GDM1 (cell line): ENCODE data around the gene AP1S1.
"Not testable (repeated sequence)": the region's sequence is repeated elsewhere in the genome, so short reads cannot be mapped to it uniquely, and the experiment has no call there.

Source experiments
- DNase-seq: peaks from one replicate; lab custom pipeline; 2025; lab: John Stamatoyannopoulos, UW

AP1S1 gene

DNA sequence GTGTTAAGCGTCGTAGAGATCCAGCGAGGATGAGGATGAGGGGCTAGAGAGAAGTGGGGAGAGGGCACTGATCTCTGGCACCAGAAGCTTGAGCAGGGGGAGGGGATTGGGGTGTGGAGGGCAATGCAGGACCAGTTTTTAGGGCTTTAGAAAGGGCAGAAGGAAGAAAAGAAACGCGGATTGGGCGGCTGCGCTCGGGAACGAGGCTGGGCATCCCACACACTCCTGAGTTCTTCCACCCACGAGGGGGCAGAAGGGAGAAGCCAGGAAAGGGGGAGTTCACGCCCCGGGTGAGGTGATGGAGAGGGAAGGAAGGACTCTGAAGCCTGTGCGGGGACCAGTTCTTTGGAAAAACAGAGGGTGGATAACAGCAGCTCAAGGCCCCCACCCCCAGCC, 17.2 kb downstream of the AP1S1 start:
- DNase-seq, result no peak

DNA sequence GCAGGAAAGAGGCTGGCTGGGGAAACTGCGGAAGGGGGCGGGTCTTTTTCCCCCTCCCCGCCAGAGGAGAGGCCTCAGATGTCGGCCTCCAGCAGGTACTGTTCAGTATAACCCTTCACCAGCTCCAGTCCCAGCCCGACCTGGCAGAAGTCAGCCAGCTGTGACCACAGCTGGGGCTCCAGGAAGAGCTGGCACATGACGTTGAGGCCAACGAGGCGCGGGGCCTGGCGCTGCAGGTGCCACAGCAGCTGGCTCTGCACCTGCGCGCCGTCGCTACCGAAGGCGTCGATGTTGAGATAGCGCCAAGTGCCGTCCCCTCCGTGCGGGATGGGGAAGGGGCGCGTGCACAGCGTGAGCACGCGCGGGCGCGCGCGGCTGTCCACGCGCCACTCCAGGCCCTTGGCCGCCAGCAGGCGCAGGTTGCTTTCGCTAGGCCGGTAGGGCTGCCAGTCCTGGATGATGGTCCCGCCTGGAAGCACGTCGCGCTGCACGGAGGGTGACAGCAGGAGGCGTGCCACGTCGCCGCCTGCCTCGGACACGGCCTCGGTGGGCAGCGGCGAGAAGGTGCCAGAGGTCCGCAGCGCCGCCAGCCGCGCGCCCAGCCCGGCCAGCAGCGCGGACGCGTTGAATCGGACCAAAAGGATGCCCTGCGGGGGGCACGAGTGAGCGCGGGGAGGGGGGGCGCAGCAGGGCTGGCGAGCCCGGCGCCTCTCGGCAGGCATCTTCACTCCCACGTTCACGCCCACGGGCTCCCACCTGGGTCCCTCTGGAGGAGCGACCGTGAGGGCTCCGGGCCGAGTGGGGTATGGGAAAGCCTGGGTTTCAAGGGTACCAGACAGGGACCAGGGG, 18.0 kb downstream of the AP1S1 start:
- DNase-seq, result no peak

DNA sequence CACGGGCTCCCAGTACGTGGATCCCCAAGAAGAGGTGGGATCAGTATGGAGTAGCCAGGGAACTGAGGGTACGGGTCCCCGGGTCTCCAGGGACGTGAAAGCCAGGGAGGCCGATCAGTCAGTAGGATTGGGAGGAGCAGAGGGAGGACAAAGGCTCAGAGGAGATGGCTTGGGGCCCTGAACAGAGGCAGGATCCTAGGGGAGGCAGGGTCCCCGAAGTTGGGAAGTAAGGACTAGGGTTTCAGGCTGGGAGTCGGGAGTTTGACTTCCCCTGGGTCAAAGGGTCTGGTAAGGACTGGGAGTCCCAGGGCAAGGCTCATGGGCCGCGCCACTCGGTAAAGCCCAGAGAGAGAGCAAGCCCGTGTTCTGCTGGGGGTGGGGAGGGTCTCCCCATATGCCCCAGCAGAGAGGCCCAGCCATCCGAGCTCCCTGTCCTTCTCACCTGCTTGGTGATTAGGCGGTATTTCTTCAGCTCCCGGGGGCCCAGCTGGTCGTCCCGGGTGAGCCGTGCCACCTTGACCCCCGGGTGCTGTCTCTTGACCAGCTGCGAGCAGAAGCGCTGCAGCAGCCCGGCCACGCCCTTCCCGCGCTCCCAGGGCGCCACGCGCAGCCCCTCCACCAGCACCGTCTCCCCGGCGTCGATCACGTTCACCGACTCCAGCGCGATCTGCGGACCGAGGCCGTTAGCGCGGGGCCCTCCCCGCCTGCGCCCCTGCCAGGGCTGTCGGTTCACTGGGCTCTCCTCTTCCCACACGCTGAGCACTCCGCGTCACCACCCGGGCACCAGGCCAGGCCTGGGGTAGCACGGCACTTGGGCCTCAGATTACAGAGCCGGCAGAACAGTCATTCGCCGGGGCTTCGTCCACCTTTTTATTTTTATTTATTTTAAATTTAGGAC, 18.8 kb downstream of the AP1S1 start:
- no peak for DNase-seq

DNA sequence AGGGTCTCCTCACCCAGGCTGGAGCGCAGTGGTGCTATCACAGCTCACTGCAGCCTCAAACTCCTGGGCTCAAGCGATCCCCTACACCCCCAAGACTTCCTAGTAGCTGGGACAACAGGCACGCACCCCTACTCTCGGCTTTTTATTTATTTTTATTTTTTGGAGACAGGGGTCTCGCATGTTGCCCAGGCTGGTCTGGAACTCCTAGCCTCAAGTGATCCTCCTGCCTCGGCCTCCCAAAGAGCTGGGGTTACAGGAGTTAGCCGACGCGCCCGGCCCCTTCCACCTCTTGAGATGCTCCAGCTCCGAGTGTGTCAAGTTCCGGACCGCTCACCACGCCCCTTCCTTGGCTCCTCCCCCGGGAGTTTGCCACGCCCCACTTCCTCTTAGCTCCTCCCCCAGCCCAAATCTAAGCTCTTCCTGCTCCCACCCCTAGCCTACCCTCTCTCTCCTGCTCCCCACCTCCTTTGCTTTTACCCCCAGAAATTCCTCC, 19.5 kb downstream of the AP1S1 start:
- DNase-seq, result no peak

DNA sequence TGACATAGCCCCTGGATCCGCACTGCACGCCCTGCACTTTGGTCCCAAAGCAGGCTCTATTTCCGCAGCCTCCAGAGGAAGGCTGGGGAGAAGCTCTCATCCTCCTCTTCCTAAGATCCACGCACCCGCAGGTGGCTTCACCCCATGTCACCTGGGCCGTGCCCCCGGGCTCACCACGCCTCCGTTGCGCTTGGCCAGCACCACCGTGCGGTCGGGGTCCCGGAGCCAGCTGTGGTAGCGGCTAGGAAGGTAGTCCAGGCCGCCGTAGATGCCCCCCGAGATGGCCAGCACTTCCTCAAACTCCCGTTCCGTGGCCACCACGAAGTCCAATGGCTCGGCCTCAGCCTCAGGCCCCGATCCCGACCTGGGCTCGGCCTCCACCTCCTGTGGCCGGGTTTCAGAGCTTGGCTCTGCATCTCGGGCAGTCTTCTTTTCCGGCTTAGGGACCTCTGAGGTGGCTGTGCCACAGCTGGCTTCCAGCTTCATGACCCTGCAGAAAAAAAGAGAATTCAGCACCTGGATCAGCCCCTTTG, 20.1 kb downstream of the AP1S1 start:
- no peak for DNase-seq

DNA sequence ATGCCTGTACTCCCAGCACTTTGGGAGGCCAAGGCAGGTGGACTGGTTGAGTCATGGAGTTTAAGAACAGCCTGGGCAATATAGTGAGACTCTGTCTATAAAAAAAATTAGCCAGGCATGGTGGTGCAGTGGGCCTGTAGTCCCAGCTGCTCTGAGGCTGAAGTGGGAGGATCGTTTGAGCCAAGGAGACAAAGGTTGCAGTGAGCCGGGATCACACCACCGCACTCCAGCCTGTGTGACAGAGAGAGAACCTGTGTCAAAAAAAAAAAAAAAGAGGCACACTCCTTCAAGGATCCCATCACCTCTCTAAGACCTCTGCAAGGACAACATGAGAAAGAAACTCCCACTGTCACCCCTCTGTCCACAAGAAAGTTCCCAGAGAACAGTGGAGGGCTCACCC, 21.4 kb downstream of the AP1S1 start:
- no peak for DNase-seq

DNA sequence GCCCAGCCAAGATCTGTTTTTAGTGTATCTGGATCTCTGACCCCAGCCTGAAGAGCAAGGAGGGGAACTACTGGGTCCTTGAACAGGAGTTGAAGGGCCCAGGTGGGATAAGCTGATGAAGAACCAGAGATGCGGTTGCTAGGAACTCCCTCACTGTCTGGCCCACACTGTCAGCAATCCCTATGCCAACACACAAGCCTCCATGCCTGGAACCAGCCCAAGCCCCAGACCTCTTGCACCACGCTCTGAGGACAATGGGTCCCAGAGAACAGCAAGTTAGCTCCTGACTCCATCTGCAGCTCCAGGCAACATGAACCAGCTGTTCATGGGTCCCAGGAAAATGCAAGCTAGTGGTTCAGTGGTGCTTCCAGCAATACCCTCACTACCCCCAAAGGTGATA, 23.4 kb downstream of the AP1S1 start:
- DNase-seq, result no peak

DNA sequence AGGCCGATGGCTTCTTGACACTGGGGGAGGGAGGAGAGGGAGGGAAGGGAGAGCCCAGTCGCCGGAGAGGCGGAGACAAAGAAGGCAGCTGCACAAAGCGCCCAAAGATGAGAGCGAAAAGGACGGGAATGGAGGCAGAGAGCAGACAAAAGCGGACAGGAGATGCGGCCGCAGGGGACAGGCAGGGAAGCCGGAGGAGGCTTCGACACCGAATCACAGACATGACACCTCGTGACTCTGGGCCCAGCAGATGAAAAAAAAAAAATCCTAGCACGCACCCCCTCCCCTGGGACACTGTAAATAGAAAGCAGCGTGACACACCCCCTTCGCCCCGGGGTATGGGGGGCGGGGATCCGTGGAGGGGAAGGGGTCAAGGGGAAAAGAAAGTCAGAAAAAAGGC, 24.8 kb downstream of the AP1S1 start:
- no peak for DNase-seq

DNA sequence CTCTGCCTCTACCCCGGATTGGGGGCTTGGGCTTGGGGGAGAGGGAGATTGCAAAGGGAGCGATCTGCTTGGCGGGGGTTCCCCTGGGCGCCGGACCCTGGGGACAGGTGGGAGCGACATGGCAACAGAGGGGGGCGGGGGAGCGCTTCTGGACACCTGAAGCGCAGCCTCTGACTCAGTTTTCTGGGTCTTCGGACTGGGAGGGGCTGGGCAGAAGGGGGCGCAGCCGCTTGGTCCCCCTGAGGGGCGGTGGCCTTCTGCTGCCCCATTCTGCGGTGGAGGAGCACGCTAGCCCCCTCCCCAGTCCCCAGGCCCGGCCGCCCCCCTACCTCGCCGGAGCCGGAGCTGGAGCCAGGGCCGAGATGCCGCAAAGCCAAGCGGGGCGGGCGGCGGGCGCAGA, 25.4 kb downstream of the AP1S1 start:
- DNase-seq, result no peak

DNA sequence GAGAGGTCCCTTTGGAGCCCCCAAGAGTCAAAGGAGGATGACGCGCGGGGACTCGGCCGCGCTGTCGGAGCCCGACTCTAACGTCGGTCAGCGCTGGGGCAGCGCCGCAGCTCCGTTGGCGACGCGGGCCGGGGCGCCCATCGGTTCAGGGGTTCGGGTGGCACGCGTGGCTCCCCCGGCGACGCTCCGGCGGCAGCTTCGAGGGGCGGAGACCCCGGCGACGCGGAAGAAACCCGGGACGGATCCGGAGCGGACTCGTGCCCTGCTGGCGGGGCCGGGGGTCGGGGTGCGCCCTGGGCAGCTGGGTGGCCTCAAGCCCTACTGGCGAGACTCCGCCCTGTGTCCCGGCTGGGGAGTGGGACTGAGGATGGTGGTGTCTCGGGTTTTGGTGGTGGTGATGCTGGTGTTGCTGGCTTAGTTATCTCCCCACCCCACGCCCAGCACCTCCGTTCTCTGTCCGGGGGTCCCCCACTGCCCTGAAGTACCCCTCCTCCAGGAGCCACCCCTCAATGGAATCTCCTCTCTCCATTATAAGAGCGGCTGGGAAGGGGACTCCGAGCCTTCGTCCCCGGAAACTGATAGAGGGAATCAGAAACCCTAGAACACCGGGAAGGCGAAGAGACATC, 26.0 kb downstream of the AP1S1 start, which contains the start of gene NAT16:
NAT16 (minus strand) TSS at position 164 of the 626 bp plus-strand sequence. CDS start 5,486 bp downstream, outside the sequence.
- no peak for DNase-seq

DNA sequence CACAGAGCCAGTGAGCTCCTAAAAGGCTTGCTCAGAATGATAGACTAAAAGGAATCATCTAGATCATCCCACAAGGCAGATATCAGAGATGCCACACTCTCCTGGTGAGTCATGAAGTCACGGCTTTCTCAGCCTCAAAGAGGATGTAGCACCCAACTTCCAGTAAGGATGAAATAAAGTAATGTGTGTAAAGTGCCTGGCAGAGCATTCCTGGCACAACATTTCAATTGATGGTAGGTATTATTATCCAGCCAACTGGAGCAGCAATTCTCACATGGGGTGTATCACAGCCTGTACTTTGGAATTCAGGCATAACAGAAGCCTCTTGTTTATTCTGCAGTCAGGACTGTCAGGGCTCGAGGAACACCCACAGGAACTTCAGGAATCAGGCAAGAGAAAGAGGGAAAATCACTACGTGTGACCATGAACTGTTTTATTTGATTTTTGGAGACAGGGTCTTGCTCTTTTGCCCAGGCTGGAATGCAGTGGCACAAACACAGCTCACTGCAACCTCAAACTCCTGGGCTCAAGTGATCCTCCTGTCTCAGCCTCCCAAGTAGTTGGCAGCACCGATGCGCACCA, 31.1 kb downstream of the AP1S1 start:
- no peak for DNase-seq

DNA sequence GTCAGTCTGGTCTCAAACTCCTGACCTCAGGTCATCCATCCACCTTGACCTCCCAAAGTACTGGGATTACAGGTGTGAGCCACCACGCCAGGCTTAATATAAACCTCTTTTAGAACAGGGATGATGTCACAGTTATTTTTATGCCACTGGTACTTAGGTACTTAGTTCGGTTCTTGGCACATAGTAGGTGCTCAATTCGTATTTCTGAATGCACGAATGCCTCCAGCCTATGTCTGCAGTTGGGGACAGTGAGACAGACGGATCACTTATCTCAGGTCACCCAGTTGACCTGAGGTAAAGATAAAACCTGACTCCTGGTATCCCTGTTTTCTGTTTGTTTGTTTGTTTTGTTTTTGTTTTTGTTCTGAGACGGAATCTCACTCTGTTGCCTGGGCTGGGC, 31.9 kb downstream of the AP1S1 start:
- DNase-seq, result no peak

DNA sequence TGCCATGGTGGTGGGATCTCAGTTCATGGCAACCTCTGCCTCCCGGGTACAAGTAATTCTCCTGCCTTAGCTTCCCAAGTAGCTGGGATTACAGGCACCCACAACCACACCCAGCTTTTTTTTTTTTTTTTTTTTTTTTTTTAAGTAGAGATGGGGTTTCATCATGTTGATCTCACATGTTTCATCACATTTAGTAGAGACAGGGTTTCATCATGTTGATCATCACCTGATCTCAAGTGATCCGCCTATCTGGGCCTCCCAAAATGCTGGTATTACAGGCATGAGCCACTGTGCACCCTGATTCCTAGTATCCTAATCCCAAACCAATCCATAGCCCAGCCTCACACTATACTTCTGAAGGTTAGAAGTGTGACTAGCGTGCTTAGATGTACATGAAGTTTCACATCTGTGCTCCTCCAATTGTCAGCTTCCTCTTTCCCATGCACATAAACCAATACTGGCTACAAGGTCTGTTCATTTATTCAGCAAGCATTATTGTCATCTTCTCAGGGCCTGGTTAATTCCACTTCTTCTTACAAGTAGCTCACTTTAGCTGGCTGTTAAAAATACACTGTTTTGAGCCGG, 32.7 kb downstream of the AP1S1 start:
- DNase-seq, result no peak

DNA sequence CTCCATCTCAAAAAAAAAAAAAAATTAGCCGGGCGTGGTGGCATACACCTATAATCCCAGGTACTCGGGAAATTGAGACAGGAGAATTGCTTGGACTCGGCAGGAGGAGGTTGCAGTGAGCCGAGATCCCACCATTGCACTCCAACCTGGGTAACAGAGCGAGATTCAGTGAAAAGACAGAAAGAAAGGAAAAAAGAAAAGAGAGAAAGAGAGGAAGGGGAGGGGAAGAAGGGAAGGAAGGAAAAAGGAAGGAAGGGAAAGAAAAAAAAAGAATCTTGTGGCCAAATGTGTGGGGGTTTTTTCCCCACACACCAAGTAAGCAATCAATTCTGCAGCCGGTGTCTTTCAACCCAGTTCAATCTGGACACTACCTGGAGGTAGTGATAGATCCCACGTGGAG, 34.8 kb downstream of the AP1S1 start:
- no peak for DNase-seq

DNA sequence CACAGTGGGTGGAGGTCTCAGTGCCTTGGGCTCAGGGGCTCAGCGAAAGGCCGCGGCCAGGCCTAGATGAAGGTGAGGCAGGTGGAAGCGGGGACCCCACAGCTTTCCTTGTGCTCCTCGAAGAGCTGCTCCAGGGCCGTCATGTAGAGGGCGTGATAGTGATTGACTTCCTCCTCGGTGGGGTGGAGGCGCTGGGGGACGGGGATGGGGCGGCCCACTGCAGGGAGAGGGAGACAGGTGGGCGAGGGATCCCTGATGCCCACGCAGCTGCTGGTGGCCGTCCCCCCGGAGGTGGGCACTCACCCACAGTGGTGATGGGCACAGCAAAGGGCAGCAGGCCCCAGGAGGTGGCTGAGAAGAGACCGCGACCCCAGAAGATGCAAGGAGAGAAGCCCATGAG, 41.6 kb downstream of the AP1S1 start:
- no peak for DNase-seq

DNA sequence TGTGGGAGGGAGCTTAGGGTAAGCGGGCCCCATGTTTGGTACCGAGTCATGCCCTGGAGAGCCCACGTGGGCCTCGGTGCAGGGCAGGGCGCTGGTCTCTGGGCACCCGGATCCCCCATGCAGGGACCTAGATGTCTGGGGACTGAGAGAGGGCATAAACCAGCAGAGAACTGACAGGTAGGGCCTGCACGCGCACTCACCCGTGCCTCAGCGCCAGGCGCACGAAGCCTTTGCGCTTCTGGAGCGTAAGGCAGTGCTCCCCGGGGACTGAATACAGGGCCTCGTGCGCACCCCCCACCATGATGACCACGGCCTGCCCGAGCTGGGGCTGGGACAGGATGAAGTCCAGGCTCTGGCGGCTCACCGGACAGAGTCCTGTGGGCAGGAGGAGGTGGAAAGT, 43.7 kb downstream of the AP1S1 start:
- DNase-seq, result no peak

DNA sequence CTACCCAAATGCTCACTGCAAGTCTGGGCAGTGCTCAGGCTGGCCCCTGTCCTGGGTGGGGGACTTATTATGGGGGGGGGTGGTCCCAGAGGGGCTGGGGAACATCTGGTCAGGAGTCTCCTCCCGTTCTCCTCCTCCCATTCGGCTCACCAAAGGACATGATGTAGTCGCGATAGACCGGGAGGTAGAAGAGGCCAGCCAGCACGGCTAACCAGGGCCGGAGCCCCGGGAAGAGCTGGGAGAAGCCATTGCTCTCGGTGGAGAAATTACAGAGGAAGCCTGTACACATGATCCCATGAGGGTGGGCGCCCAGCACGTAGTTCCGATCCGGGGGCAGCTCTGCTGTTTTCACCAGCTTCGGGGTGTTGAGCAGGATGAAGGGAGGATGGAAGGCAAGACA, 44.2 kb downstream of the AP1S1 start:
- no peak for DNase-seq

DNA sequence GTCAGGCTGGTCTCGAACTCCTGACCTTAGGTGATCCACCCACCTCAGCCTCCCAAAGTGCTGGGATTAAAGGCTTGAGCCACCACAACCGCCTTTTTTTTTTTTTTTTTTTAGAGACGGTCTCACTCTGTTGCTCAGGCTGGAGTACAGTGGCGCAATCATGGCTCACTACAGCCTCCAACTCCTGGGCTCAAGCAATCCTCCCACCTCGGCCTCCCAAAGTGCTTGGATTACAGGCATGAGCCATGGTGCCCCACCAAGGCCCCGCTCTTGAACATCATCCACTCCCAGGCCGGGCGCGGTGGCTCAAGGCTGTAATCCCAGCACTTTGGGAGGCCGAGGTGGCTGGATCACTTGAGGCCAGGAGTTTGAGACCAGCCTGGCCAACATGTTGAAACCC, 45.2 kb downstream of the AP1S1 start:
- not testable (repeated sequence) for DNase-seq

DNA sequence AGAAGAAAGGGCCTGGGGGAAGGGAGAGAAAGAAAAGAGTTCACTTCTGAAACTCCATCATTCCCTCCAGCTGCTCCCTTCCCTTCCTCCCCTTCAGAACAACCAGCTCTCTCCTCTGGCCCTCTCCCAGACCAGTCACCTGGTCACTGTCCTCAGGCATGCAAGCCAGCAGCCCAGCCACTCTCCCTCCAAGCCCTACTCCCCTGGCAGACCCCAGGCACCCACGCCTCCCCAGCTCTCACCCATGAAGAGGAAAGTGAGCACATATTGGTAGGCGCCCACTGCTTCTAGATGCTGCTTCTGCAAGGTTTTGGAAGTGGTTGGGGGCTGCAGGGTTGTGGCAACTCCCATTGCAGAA, 46.2 kb downstream of the AP1S1 start:
- no peak for DNase-seq

DNA sequence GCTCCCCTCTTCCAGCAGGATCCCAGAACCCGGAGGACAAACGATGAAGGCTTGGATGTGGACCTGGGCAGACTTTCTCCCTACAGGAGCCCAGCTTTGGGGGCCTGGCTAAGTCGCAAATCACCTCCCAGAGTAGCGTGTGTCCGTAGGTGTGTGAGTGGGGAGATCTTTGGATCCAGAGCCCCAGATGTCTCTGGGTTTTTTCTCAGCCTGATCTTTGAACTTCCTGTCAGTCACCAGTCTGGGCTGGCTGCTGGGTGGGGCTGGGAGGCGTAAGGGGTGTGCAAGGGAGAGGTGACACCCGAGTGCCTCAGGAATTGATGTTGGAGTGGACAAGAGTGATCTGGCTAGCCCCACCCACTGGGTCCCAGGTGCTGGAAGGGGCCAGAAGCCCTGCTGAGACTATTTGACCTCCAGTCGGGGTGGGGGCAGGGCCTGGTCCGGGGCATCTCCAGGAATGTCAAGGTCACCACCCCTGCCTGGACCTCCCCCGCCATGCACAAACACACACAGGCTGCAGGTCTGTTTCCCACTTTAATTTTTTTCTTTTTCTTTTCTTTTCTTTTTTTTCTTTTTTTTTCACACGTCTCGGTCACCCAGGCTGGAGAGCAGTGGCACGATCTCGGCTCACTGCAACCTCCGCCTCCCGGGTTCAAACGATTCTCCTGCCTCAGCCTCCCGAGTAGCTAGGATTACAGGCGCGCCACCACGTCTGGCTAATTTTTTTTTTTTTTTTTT, 46.8 kb downstream of the AP1S1 start, which contains the start of gene MOGAT3:
MOGAT3 (minus strand) TSS at position 175 of the 738 bp plus-strand sequence. CDS start 182 bp downstream, outside the sequence.
- DNase-seq, result no peak
